ENCODE results near the gene IARS2. TPM values are rescaled to one million over a fixed set of nuclear protein-coding genes. Genes with fewer than 3 reads are reported as not detected.

The IARS2 gene
- total RNA-seq, 3 donors from 2014 or later, result 65.7 to 86.5 (median 73.6) TPM

GRCh38 chr1:220176540-220176939 is 82.6 kb downstream of the IARS2 start:
- Histone ChIP-seq H3K4me3 (no peak overlapping the region), H3K36me3 (ENCODE audit: low read depth) (no peaks in the 10 kb centered on the region), H3K9me3 (no peaks in the 10 kb centered on the region), H3K4me1 (ENCODE audit: low read depth) (no peaks in the 10 kb centered on the region)
- no peak for TF ChIP-seq CTCF (IDR thresholded peaks at IDR 0.05)
- DNase-seq, result no peak
- no peak for ATAC-seq
- intact Hi-C loops (cut with DNase I, micrococcal nuclease), result no loop called here

- H3K36me3 ChIP-seq (ENCODE audit: low read depth), result no peaks in the 10 kb centered on the region
- no peak for TF ChIP-seq CTCF (IDR thresholded peaks at IDR 0.05)
Observed at GRCh38 chr1:220182111-220182510, 88.2 kb downstream of the IARS2 start.

GRCh38 chr1:220182656-220183055 is 88.7 kb downstream of the IARS2 start:
- ATAC-seq (no peak), DNase-seq (no peak)
- intact Hi-C loops (cut with DNase I, micrococcal nuclease), result no loop called here
- H3K36me3 ChIP-seq (ENCODE audit: low read depth), result no peaks in the 10 kb centered on the region
- H3K4me3 ChIP-seq, result no peak overlapping the region
- H3K9me3 ChIP-seq, result no peaks in the 10 kb centered on the region
- TF ChIP-seq CTCF (IDR thresholded peaks at IDR 0.05), result no peak
- H3K4me1 ChIP-seq (ENCODE audit: low read depth), result no peaks in the 10 kb centered on the region

More at GRCh38 chr1:220182111-220182510, 88.2 kb downstream of the IARS2 start:
- H3K9me3 ChIP-seq, result no peaks in the 10 kb centered on the region
- no peaks in the 10 kb centered on the region for H3K4me1 ChIP-seq (ENCODE audit: low read depth)
- intact Hi-C loops (cut with DNase I, micrococcal nuclease), result no loop called here
- DNase-seq, result no peak
- no peak for ATAC-seq
- no peak overlapping the region for H3K4me3 ChIP-seq

- Histone ChIP-seq H3K4me1 (ENCODE audit: low read depth) (no peaks in the 10 kb centered on the region), H3K4me3 (no peak overlapping the region), H3K36me3 (ENCODE audit: low read depth) (no peaks in the 10 kb centered on the region), H3K9me3 (no peaks in the 10 kb centered on the region)
- intact Hi-C loops (cut with DNase I, micrococcal nuclease), result no loop called here
- ATAC-seq (no peak), DNase-seq (no peak)
- no peak for TF ChIP-seq CTCF (IDR thresholded peaks at IDR 0.05)
Observed at GRCh38 chr1:220184506-220184905, 90.6 kb downstream of the IARS2 start.

GRCh38 chr1:220186752-220187151 is 92.8 kb downstream of the IARS2 start:
- ATAC-seq (no peak), DNase-seq (no peak)
- Histone ChIP-seq H3K4me3 (no peak overlapping the region), H3K36me3 (ENCODE audit: low read depth) (peaks cover under 1% of the 10 kb centered on the region), H3K4me1 (ENCODE audit: low read depth) (no peaks in the 10 kb centered on the region), H3K9me3 (no peaks in the 10 kb centered on the region)
- TF ChIP-seq CTCF (IDR thresholded peaks at IDR 0.05), result no peak
- intact Hi-C loops (cut with DNase I, micrococcal nuclease), result no loop called here

GRCh38 chr1:220188538-220188937 is 94.6 kb downstream of the IARS2 start:
- no peaks in the 10 kb centered on the region for H3K4me1 ChIP-seq (ENCODE audit: low read depth)
- intact Hi-C loops (cut with DNase I, micrococcal nuclease), result no loop called here
- no peaks in the 10 kb centered on the region for H3K9me3 ChIP-seq
- no peak for TF ChIP-seq CTCF (IDR thresholded peaks at IDR 0.05)
- H3K36me3 ChIP-seq (ENCODE audit: low read depth), result peaks cover 4% of the 10 kb centered on the region
- H3K4me3 ChIP-seq, result no peak overlapping the region
- no peak for DNase-seq
- ATAC-seq, result no peak
